ENCODE measurements around the gene CHRNA4. TPM values are rescaled to one million over a fixed set of nuclear protein-coding genes. Genes with fewer than 3 reads are reported as not detected.

Gene CHRNA4
- total RNA-seq, 1 experiment from 2014 or later: 0.11 TPM

DNA sequence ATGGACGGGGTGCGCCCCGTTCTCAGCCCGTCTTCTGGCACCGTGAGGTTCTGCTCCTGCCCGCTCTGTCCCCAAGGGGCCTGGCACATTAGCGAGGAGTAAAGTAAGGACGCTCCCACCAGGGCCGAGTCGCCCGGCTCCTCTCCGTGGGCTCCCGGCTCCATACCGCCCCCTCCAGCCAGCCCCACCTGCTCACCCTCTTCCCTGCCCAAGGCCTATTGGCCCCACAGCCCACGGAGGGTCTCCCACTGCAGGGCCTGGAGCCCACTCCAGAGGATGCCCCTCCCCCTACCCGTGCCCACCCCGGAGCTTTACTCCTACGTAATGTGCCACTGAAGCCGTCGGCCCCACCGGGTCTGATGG lies 47.5 kb upstream of the CHRNA4 start:
- Mint-ChIP-seq H3K4me1 (ENCODE audit: low read depth, unreplicated experiment) (no peaks in the 10 kb centered on the region), H3K27ac (ENCODE audit: unreplicated experiment) (no peak overlapping the region), H3K27me3 (ENCODE audit: insufficient read depth, unreplicated experiment) (peaks cover 14% of the 10 kb centered on the region), H3K36me3 (ENCODE audit: insufficient read depth, unreplicated experiment) (no peaks in the 10 kb centered on the region), H3K4me3 (ENCODE audit: unreplicated experiment) (no peak overlapping the region), H3K9me3 (ENCODE audit: unreplicated experiment) (no peaks in the 10 kb centered on the region)
- no TSS peak for BruUV-seq (replicated peaks)
- no peak for DNase-seq
- 0 out of 2 replicates have a peak, but pooled peaks cover under 1% of the 10 kb centered on the region for H3K27me3 ChIP-seq (replicated peaks; ENCODE audit: control insufficient read depth, insufficient read depth, low read length)
- H3K36me3 ChIP-seq (ENCODE audit: control insufficient read depth, insufficient read depth, low read length): no peaks in the 10 kb centered on the region
- 0 out of 2 replicates have a peak, but pooled peaks cover 3% of the 10 kb centered on the region for H3K9me3 ChIP-seq
- no peaks in the 10 kb centered on the region for H3K4me1 ChIP-seq
- intact Hi-C loops (cut with micrococcal nuclease; ENCODE audit: unreplicated experiment): no loop called here
- TF ChIP-seq CTCF (IDR thresholded peaks at IDR 0.05; ENCODE audit: insufficient read depth in 1 of 2, low read depth in 1 of 2, low read length in 1 of 2, severe bottlenecking in 1 of 2, unreplicated experiment in 1 of 2): no peak
- ChIA-PET POLR2A (interaction anchor here (0.6 kb wide), 1 partner anchor 88 kb away, joined by 3 read pairs; no protein-coding TSS in a partner anchor), CTCF (no interaction called here)
- no peak overlapping the region for H3K4me3 ChIP-seq (ENCODE audit: low read depth, low read length)

DNA sequence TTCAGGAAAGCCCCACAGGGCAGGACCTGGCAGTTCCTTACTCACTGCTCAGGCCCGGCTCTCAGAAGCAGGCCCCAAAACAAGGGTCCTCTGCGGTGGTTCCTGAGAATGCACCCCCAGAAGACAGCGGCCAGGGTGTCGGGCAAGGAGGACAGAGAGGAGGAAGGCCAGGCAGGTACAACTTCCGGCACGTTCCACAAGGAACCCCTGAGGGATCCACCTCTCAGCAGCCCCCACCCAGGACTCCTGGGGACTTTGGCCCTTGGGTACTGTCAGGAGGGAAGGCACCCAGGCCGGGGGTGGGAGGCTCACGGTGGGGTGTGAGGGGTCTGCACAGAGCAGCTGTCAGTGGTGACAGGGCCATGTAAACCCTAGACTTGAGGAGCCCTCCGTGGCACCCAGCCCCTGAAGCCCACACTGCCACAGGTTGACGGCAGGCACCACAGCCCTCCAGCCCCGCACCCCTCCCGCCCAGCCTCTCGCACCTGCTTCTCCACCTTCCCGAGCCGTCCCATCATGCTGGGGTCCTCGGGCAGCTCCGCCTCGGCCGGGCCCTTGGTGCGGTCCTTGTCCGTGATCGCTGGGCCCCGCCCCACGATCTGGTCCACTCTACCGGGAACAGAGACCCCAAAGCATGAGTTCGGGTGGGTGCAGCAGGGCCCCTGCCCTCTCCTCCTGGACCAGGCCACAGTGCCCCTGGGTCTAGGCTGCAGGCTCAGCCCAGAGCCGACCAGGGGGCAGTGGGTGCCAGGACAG lies 47.0 kb upstream of the CHRNA4 start:
- Mint-ChIP-seq H3K9me3 (ENCODE audit: unreplicated experiment) (no peaks in the 10 kb centered on the region), H3K27me3 (ENCODE audit: insufficient read depth, unreplicated experiment) (peaks cover 14% of the 10 kb centered on the region), H3K27ac (ENCODE audit: unreplicated experiment) (no peak overlapping the region), H3K4me1 (ENCODE audit: low read depth, unreplicated experiment) (no peaks in the 10 kb centered on the region), H3K36me3 (ENCODE audit: insufficient read depth, unreplicated experiment) (no peaks in the 10 kb centered on the region), H3K4me3 (ENCODE audit: unreplicated experiment) (no peak overlapping the region)
- Histone ChIP-seq H3K4me1 (no peaks in the 10 kb centered on the region), H3K27me3 (replicated peaks; ENCODE audit: control insufficient read depth, insufficient read depth, low read length) (no peaks in the 10 kb centered on the region; the same call in 1 of the 2 replicates), H3K9me3 (0 out of 2 replicates have a peak, but pooled peaks cover 3% of the 10 kb centered on the region), H3K36me3 (ENCODE audit: control insufficient read depth, insufficient read depth, low read length) (no peaks in the 10 kb centered on the region), H3K4me3 (ENCODE audit: low read depth, low read length) (no peak overlapping the region)
- no TSS peak for BruUV-seq (replicated peaks)
- no peak for DNase-seq
- TF ChIP-seq CTCF (IDR thresholded peaks at IDR 0.05; ENCODE audit: insufficient read depth in 1 of 2, low read depth in 1 of 2, low read length in 1 of 2, severe bottlenecking in 1 of 2, unreplicated experiment in 1 of 2): no peak
- ChIA-PET CTCF (no interaction called here), POLR2A (no interaction called here)
- intact Hi-C loops (cut with micrococcal nuclease; ENCODE audit: unreplicated experiment): no loop called here

- Mint-ChIP-seq H3K27ac (ENCODE audit: unreplicated experiment) (no peak overlapping the region), H3K4me1 (ENCODE audit: low read depth, unreplicated experiment) (no peaks in the 10 kb centered on the region), H3K9me3 (ENCODE audit: unreplicated experiment) (no peaks in the 10 kb centered on the region), H3K4me3 (ENCODE audit: unreplicated experiment) (no peak overlapping the region), H3K27me3 (ENCODE audit: insufficient read depth, unreplicated experiment) (peaks cover 15% of the 10 kb centered on the region), H3K36me3 (ENCODE audit: insufficient read depth, unreplicated experiment) (no peaks in the 10 kb centered on the region)
- intact Hi-C loops (cut with micrococcal nuclease; ENCODE audit: unreplicated experiment): no loop called here
- POLR2A ChIA-PET: no interaction called here
- TF ChIP-seq CTCF (IDR thresholded peaks at IDR 0.05; ENCODE audit: insufficient read depth in 1 of 2, low read depth in 1 of 2, low read length in 1 of 2, severe bottlenecking in 1 of 2, unreplicated experiment in 1 of 2): no peak
- no peaks in the 10 kb centered on the region for H3K4me1 ChIP-seq
- H3K4me3 ChIP-seq (ENCODE audit: low read depth, low read length): no peak overlapping the region
- 0 out of 2 replicates have a peak, but pooled peaks cover 3% of the 10 kb centered on the region for H3K9me3 ChIP-seq
- no peak for DNase-seq
- H3K27me3 ChIP-seq (replicated peaks; ENCODE audit: control insufficient read depth, insufficient read depth, low read length): peaks cover 2% of the 10 kb centered on the region; the same call in 1 of the 2 replicates
- no peaks in the 10 kb centered on the region for H3K36me3 ChIP-seq (ENCODE audit: control insufficient read depth, insufficient read depth, low read length)
- CTCF ChIA-PET: no interaction called here
- BruUV-seq (replicated peaks): no TSS peak
These were observed 45.6 kb upstream of the CHRNA4 start for GRCh38 chr20:63406617-63407245.
